ENCODE measurements around the gene AQP12A. TPM values are rescaled to one million over a fixed set of nuclear protein-coding genes. Genes with fewer than 3 reads are reported as not detected.

Gene AQP12A
- total and polyA plus RNA-seq, 4 donors, result 2.5 TPM; not detected in 3

DNA sequence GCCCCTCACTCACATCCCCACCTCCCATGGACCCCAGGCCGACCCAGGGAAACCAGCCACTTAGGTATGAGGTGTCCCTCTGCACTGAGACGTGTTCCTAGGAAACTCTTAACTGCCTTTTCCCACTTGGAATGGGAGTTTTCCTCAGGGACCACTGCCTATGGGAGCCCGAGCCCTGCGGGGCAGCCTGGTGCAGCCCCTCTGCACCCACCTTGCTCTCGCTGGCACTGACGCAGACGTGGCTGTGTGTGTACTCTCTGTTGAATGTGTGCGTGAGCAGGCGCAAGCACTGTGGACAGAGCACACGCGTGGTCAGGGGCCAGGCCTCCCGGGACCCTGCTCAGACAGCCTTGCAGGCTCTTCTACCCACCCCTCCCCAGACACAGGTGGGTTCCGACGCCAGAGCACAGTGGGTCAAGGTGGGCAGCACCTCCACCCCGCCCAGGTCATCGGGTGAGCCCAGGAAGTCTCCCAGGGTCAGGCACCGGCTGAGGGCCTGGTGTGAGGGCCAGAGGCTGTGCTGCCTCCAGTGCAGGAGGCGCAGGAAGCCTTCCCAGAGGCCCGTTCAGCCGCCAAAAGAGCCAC, 30.0 kb downstream of the AQP12A start:
- Histone ChIP-seq H3K9me3 (ENCODE audit: control insufficient read depth, low read length) (no peaks in the 10 kb centered on the region), H3K4me1 (ENCODE audit: control insufficient read depth in 1 of 2, insufficient read depth in 2 of 2, low read length in 2 of 2) (no peaks in the 10 kb centered on the region), H3K36me3 (ENCODE audit: control insufficient read depth in 1 of 2, insufficient read depth in 2 of 2, low read length in 1 of 2) (no peaks in the 10 kb centered on the region), H3K27ac (ENCODE audit: low read depth in 1 of 2, low read length in 2 of 2) (no peak overlapping the region), H3K4me3 (ENCODE audit: low read length in 2 of 2) (no peak overlapping the region), H3K27me3 (ENCODE audit: control insufficient read depth in 1 of 2, insufficient read depth in 2 of 2, low read length in 1 of 2) (no peaks in the 10 kb centered on the region)
- ATAC-seq (ENCODE audit: low FRiP score) (no peak), DNase-seq (no peak)
- WGBS, 2 donors, result 90% methylated on average over 20 of the region's 20 CpGs
- intact Hi-C loops (cut with DNase I), result no loop called here

DNA sequence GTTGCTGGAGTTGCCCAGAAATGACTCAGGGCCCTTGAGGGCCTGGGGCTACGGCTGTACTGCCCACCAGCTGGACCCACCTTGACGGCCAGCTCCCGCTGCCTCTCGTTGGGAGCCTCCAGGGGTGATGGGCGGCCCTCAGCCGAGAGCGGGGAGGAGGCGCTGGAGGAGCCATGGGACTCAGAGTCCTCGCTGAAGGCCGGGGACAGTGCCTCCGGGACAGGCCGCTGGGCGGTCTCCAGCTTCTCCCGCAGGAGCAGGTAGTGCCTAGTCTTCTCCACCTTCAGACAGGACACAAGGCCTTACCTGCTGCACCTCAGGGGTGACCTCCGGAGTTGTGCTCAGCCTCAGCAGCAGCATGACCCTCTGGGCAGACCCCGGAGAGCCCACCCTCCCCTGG, 30.7 kb downstream of the AQP12A start:
- no peak for ATAC-seq (ENCODE audit: low FRiP score)
- Histone ChIP-seq H3K27ac (ENCODE audit: low read depth in 1 of 2, low read length in 2 of 2) (no peak overlapping the region), H3K36me3 (ENCODE audit: control insufficient read depth in 1 of 2, insufficient read depth in 2 of 2, low read length in 1 of 2) (no peaks in the 10 kb centered on the region), H3K27me3 (ENCODE audit: control insufficient read depth in 1 of 2, insufficient read depth in 2 of 2, low read length in 1 of 2) (no peaks in the 10 kb centered on the region), H3K9me3 (ENCODE audit: control insufficient read depth, low read length) (no peaks in the 10 kb centered on the region), H3K4me3 (ENCODE audit: low read length in 2 of 2) (no peak overlapping the region), H3K4me1 (ENCODE audit: control insufficient read depth in 1 of 2, insufficient read depth in 2 of 2, low read length in 2 of 2) (no peaks in the 10 kb centered on the region)
- intact Hi-C loops (cut with DNase I), result no loop called here
- WGBS, 2 donors, result 87 to 91% methylated on average over 12 to 16 of the region's 16 CpGs
- DNase-seq, result no peak

DNA sequence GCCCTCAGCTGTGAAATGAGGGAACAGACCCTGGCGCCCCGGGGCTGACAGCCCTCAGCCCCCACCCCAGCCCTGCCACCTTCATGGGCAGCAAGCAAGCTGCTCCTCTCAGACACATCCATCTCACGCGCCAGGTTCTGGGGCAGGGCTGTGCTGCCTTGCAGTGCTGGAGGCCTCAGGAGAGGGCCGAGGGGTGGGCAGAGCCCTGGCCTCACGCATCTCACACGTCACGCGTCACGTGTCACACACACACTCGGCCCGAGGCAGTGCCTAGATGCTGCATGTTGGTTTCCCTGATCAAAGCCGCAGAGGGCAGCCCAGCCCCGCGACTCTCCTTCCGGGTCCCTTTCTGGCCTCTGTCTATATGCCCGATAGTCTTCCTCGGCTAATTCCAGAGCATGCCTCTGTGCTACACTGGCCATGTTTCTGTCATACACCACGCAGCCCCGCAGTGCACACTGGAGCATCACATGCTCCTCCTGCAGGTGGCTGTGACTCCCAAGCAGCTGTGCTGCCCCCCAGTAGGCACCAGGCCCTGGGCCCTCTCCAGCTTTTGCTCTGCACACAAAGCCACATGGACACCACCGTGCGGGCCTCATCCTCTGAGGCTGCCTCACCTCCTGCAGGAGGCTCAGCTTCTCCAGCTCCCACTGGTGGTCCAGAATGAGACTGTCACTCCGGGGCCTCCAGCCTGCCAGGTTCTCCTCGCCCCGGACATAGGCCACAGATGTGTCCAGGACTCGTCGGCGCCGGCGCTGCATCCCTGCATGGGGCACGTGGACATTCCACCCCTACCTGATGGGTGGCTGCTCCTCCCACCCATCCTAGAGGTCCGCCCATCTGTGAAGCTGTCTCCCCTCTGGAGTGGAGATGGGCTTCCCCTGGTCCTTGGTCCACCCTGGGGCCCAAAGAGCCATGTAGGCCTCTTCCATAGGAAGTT, 31.4 kb downstream of the AQP12A start:
- Histone ChIP-seq H3K4me3 (ENCODE audit: low read length in 2 of 2) (no peak overlapping the region), H3K36me3 (ENCODE audit: control insufficient read depth in 1 of 2, insufficient read depth in 2 of 2, low read length in 1 of 2) (no peaks in the 10 kb centered on the region), H3K27ac (ENCODE audit: low read depth in 1 of 2, low read length in 2 of 2) (no peak overlapping the region), H3K9me3 (ENCODE audit: control insufficient read depth, low read length) (no peaks in the 10 kb centered on the region), H3K4me1 (ENCODE audit: control insufficient read depth in 1 of 2, insufficient read depth in 2 of 2, low read length in 2 of 2) (no peaks in the 10 kb centered on the region), H3K27me3 (ENCODE audit: control insufficient read depth in 1 of 2, insufficient read depth in 2 of 2, low read length in 1 of 2) (no peaks in the 10 kb centered on the region)
- WGBS, 2 donors, result 87 to 88% methylated on average over 32 of the region's 32 CpGs
- DNase-seq (no peak), ATAC-seq (ENCODE audit: low FRiP score) (no peak)
- intact Hi-C loops (cut with DNase I), result no loop called here

DNA sequence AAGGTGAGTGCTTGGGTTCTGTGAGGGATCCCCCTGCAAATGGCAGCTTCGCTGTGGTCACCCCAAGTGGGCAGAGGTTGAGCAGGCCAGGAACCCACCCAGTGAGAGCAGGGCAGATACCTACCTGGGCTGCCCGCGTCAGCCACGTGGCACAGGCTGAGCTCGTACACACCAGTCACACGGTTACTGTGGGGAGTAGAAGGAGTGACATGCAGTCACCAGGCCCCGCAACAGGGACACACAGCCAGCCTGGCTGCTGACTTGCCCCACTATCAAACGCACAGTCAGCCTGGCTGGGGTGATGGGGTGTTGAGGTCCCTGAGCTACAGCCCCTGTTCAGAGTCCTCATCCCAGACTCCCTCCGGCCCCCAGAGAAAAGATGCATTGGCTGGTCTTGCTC, 32.2 kb downstream of the AQP12A start:
- no peak for ATAC-seq (ENCODE audit: low FRiP score)
- Histone ChIP-seq H3K27me3 (ENCODE audit: control insufficient read depth in 1 of 2, insufficient read depth in 2 of 2, low read length in 1 of 2) (no peaks in the 10 kb centered on the region), H3K4me3 (ENCODE audit: low read length in 2 of 2) (no peak overlapping the region), H3K27ac (ENCODE audit: low read depth in 1 of 2, low read length in 2 of 2) (no peak overlapping the region), H3K4me1 (ENCODE audit: control insufficient read depth in 1 of 2, insufficient read depth in 2 of 2, low read length in 2 of 2) (no peaks in the 10 kb centered on the region), H3K9me3 (ENCODE audit: control insufficient read depth, low read length) (no peaks in the 10 kb centered on the region), H3K36me3 (ENCODE audit: control insufficient read depth in 1 of 2, insufficient read depth in 2 of 2, low read length in 1 of 2) (no peaks in the 10 kb centered on the region)
- no peak for DNase-seq
- intact Hi-C loops (cut with DNase I), result no loop called here
- 95% methylated on average over 9 of the region's 9 CpGs for WGBS, 2 donors

DNA sequence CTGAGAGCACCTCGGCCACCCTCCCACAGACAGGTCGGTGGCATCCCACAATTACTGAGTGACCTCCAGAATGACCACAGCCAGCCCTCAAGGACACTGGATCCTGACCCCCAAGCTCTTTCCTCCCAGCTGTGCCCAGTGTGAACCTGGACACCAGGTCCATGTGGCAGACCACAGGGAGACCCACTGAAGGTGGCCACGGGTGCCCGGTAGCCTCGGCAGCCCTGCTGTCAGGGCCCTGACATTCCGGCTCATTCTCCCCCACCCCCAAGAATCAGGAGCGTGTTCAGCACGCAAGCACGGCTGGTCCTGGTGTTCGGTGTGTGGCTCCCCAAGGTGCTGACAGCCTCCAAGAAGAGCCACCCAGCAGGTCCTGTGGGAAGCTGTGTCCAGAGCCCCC, 32.8 kb downstream of the AQP12A start:
- H3K36me3 ChIP-seq (ENCODE audit: control insufficient read depth in 1 of 2, insufficient read depth in 2 of 2, low read length in 1 of 2), result no peaks in the 10 kb centered on the region
- H3K4me3 ChIP-seq (ENCODE audit: low read length in 2 of 2), result no peak overlapping the region
- no peaks in the 10 kb centered on the region for H3K9me3 ChIP-seq (ENCODE audit: control insufficient read depth, low read length)
- H3K27ac ChIP-seq (ENCODE audit: low read depth in 1 of 2, low read length in 2 of 2), result no peak overlapping the region
- ATAC-seq (ENCODE audit: low FRiP score) (no peak), DNase-seq (no peak)
- intact Hi-C loops (cut with DNase I), result no loop called here
- no peaks in the 10 kb centered on the region for H3K27me3 ChIP-seq (ENCODE audit: control insufficient read depth in 1 of 2, insufficient read depth in 2 of 2, low read length in 1 of 2)
- no peaks in the 10 kb centered on the region for H3K4me1 ChIP-seq (ENCODE audit: control insufficient read depth in 1 of 2, insufficient read depth in 2 of 2, low read length in 2 of 2)
- WGBS, 2 donors, result 89 to 90% methylated on average over 10 of the region's 10 CpGs

DNA sequence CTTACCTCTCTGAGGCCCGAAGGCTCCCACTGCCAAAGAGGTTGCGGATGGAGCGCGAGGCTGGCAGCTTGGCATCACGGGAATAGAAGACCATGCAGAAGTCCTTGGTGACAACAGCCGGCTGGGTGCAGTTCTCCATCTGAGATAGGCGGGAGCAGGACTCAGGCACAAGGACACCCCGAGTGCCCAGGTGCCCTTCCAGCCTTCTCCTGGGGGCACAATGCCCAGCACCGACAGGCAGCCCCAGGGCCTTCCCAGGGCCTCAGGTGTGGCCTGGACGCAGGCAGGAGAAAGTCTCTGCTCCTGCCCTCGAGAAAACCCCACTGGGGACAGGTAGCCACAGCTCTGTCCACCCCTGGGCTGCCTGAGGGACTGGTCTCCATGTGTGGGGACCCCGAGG, 33.6 kb downstream of the AQP12A start:
- H3K27me3 ChIP-seq (ENCODE audit: control insufficient read depth in 1 of 2, insufficient read depth in 2 of 2, low read length in 1 of 2), result no peaks in the 10 kb centered on the region
- intact Hi-C loops (cut with DNase I), result no loop called here
- 89% methylated on average over 12 of the region's 12 CpGs for WGBS, 2 donors

DNA sequence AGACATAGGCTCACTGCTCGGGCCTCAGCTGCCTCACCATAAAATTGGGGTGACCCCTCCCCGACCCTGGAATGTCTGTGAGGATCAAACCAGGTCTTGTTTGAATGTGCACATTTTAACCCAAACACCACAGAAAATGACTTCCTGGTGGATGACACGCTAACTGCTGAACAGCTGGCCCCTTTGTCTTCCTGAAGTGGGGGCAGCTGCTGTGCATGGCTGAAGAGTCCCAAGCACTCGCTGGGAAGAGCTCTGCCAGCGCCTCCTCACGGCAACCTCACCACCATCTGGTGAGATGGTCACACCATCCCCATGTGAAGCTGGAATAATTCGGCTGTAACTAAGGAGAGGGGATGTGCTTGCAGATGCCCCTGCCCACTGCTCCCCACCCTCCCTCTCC, 34.0 kb downstream of the AQP12A start:
- ATAC-seq (ENCODE audit: low FRiP score), result no peak
- no peak overlapping the region for H3K27ac ChIP-seq (ENCODE audit: low read depth in 1 of 2, low read length in 2 of 2)
- H3K4me3 ChIP-seq (ENCODE audit: low read length in 2 of 2), result no peak overlapping the region
- intact Hi-C loops (cut with DNase I), result no loop called here
- no peak for DNase-seq
- no peaks in the 10 kb centered on the region for H3K9me3 ChIP-seq (ENCODE audit: control insufficient read depth, low read length)
- H3K36me3 ChIP-seq (ENCODE audit: control insufficient read depth in 1 of 2, insufficient read depth in 2 of 2, low read length in 1 of 2), result no peaks in the 10 kb centered on the region
- H3K4me1 ChIP-seq (ENCODE audit: control insufficient read depth in 1 of 2, insufficient read depth in 2 of 2, low read length in 2 of 2), result no peaks in the 10 kb centered on the region
- H3K27me3 ChIP-seq (ENCODE audit: control insufficient read depth in 1 of 2, insufficient read depth in 2 of 2, low read length in 1 of 2), result no peaks in the 10 kb centered on the region
- 87 to 88% methylated on average over 7 of the region's 7 CpGs for WGBS, 2 donors

More for the DNA sequence above, 33.6 kb downstream of the AQP12A start:
- Histone ChIP-seq H3K9me3 (ENCODE audit: control insufficient read depth, low read length) (no peaks in the 10 kb centered on the region), H3K27ac (ENCODE audit: low read depth in 1 of 2, low read length in 2 of 2) (no peak overlapping the region), H3K36me3 (ENCODE audit: control insufficient read depth in 1 of 2, insufficient read depth in 2 of 2, low read length in 1 of 2) (no peaks in the 10 kb centered on the region), H3K4me3 (ENCODE audit: low read length in 2 of 2) (no peak overlapping the region), H3K4me1 (ENCODE audit: control insufficient read depth in 1 of 2, insufficient read depth in 2 of 2, low read length in 2 of 2) (no peaks in the 10 kb centered on the region)
- DNase-seq, result no peak
- ATAC-seq (ENCODE audit: low FRiP score), result no peak

DNA sequence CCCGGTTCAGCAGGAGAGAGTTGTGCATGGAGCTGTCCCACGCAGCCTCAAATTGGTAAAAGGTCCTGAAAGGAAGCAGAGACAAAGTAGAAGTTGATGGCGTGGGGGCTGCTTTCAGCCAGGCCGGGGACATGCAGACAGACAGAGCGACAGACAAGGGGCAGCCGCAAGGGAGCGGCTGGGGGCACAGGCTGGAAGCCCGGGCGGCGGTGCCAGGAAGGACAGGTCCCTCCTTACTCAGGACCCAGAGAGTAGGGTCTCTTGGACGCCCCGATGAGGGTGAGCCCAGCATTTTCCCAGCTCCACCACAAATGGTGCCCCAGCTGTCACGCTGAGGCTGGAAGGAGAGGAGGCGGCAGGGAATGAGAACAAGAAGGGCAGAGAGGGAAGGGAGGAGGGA, 35.2 kb downstream of the AQP12A start:
- Histone ChIP-seq H3K36me3 (ENCODE audit: control insufficient read depth in 1 of 2, insufficient read depth in 2 of 2, low read length in 1 of 2) (no peaks in the 10 kb centered on the region), H3K27ac (ENCODE audit: low read depth in 1 of 2, low read length in 2 of 2) (no peak overlapping the region), H3K27me3 (ENCODE audit: control insufficient read depth in 1 of 2, insufficient read depth in 2 of 2, low read length in 1 of 2) (no peaks in the 10 kb centered on the region), H3K9me3 (ENCODE audit: control insufficient read depth, low read length) (no peaks in the 10 kb centered on the region), H3K4me3 (ENCODE audit: low read length in 2 of 2) (no peak overlapping the region), H3K4me1 (ENCODE audit: control insufficient read depth in 1 of 2, insufficient read depth in 2 of 2, low read length in 2 of 2) (no peaks in the 10 kb centered on the region)
- intact Hi-C loops (cut with DNase I), result no loop called here
- ATAC-seq (ENCODE audit: low FRiP score) (no peak), DNase-seq (no peak)
- WGBS, 2 donors, result 84 to 85% methylated on average over 14 of the region's 14 CpGs

DNA sequence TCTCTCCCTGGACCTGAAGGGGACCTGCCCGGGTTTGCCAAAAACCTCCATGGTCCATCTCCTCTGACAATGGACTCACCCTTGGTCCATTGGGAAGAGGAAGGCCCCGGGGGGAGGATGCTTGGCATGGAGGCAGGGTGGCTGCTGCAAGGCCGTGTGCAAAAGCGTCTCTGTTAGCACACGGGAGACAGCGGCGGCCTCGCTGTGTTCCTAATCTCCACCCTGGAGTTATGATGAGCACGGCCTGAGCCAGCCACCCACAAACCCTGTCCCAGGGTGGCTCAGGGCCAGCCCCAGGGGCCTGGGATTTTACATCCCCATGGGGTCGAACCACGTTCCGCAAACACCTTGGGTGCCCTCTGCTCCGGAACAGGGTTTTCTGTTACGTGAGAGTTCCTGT, 35.8 kb downstream of the AQP12A start:
- 88 to 89% methylated on average over 14 of the region's 14 CpGs for WGBS, 2 donors
- DNase-seq (no peak), ATAC-seq (ENCODE audit: low FRiP score) (no peak)
- Histone ChIP-seq H3K27ac (ENCODE audit: low read depth in 1 of 2, low read length in 2 of 2) (no peak overlapping the region), H3K9me3 (ENCODE audit: control insufficient read depth, low read length) (no peaks in the 10 kb centered on the region), H3K4me3 (ENCODE audit: low read length in 2 of 2) (no peak overlapping the region), H3K4me1 (ENCODE audit: control insufficient read depth in 1 of 2, insufficient read depth in 2 of 2, low read length in 2 of 2) (no peaks in the 10 kb centered on the region), H3K36me3 (ENCODE audit: control insufficient read depth in 1 of 2, insufficient read depth in 2 of 2, low read length in 1 of 2) (no peaks in the 10 kb centered on the region), H3K27me3 (ENCODE audit: control insufficient read depth in 1 of 2, insufficient read depth in 2 of 2, low read length in 1 of 2) (no peaks in the 10 kb centered on the region)
- intact Hi-C loops (cut with DNase I), result no loop called here
